Uterus (tissue), 4 donors: Measurements from ENCODE around the gene CDH7. TPM values are rescaled to one million over a fixed set of nuclear protein-coding genes. Genes with fewer than 3 reads are reported as not detected.

ENCODE experiments used
- DNase-seq, 2 donors: peaks; one replicate each; pipeline ENCODE4 v3.0.0-alpha.2; 2019 to 2020
- H3K27ac ChIP-seq, 2 donors: fragments of 200-600 bp; sonication (generic); 1 replicate in 1 of 2; 2 replicates in 1 of 2; pipeline ENCODE4 v1.5.1; 2016 to 2018
- H3K27me3 ChIP-seq, 2 donors: fragments of 200-600 bp; sonication (generic); one replicate each; pipeline ENCODE4 v1.5.1; 2018 to 2019; ENCODE audit warnings: control low read depth in 1 of 2
- H3K36me3 ChIP-seq, 2 donors: fragments of 200-600 bp; sonication (generic); one replicate each; pipeline ENCODE4 v1.5.1; 2019; ENCODE audit warnings: control low read depth in 1 of 2
- H3K4me1 ChIP-seq, 2 donors: fragments of 200-600 bp; sonication (generic); one replicate each; pipeline ENCODE4 v1.5.1; 2018 to 2019; ENCODE audit warnings: control low read depth in 1 of 2
- H3K4me3 ChIP-seq, 2 donors: fragments of 200-600 bp; sonication (generic); 1 replicate in 1 of 2; 2 replicates in 1 of 2; pipeline ENCODE4 v1.5.1; 2018 to 2019; ENCODE audit warnings: mild to moderate bottlenecking in 1 of 2
- H3K9me3 ChIP-seq, 2 donors: fragments of 200-600 bp; sonication (generic); one replicate each; pipeline ENCODE4 v1.5.1; 2019; ENCODE audit warnings: control low read depth in 1 of 2
- CTCF ChIP-seq, 4 experiments: fragments of 200-600 bp in 2 of 4; fragments of 450-650 bp in 2 of 4; sonication (generic) in 2 of 4; IDR thresholded peaks; one replicate each; pipeline ENCODE4 v1.5.1; 2016 to 2019; ENCODE audit warnings: antibody characterized with exemption in 4 of 4, mild to moderate bottlenecking in 2 of 4, moderate library complexity in 1 of 4
- POLR2A ChIP-seq, 2 donors: fragments of 450-650 bp; IDR thresholded peaks; one replicate each; pipeline ENCODE4 v1.6.1; 2016; ENCODE audit warnings: antibody characterized with exemption in 2 of 2, mild to moderate bottlenecking in 1 of 2, moderate library complexity in 1 of 2
- intact Hi-C: fragments of 100-400 bp; cut with DNase I; formaldehyde crosslinking; loops from one replicate; pipeline ENCODE4 v1.15.1; 2023; ENCODE audit warnings: low total_unique reads
- total RNA-seq, 4 donors: library from RNA; depleted of rRNA in 3 of 4; stranded (reverse); fragments of >200 nt in 3 of 4; gene quantifications; one replicate each; pipeline versions ENCODE4 v1.1.0 to v1.2.4, GENCODE V29; 2014 to 2023
- donor health status: DM: yes; HTN: yes; CAD: no.

CDH7 gene
- total RNA-seq, 4 donors from 2014 or later, result 2.8 TPM; not detected in 3

- intact Hi-C loops, result no loop called here
- no peaks in the 10 kb centered on the region for H3K9me3 ChIP-seq
- TF ChIP-seq CTCF (IDR thresholded peaks at IDR 0.05) (no peak), POLR2A (IDR thresholded peaks at IDR 0.05) (no peak)
Measured at GRCh38 chr18:65901522-65901921, 150.7 kb downstream of the CDH7 start.

GRCh38 chr18:65906621-65907034 is 155.8 kb downstream of the CDH7 start:
- Histone ChIP-seq H3K27me3 (no peaks in the 10 kb centered on the region), H3K36me3 (no peaks in the 10 kb centered on the region), H3K4me1 (no peaks in the 10 kb centered on the region), H3K9me3 (no peaks in the 10 kb centered on the region), H3K27ac (no peak overlapping the region), H3K4me3 (no peak overlapping the region)
- intact Hi-C loops, result no loop called here
- no peak for TF ChIP-seq POLR2A (IDR thresholded peaks at IDR 0.05)
- TF ChIP-seq CTCF (IDR thresholded peaks at IDR 0.05), result no peak
- no peak for DNase-seq

More at GRCh38 chr18:65901522-65901921, 150.7 kb downstream of the CDH7 start:
- no peak overlapping the region for H3K4me3 ChIP-seq
- no peaks in the 10 kb centered on the region for H3K27me3 ChIP-seq
- no peaks in the 10 kb centered on the region for H3K4me1 ChIP-seq
- DNase-seq, result no peak
- no peaks in the 10 kb centered on the region for H3K36me3 ChIP-seq
- no peak overlapping the region for H3K27ac ChIP-seq

- intact Hi-C loops, result no loop called here
- DNase-seq, result no peak
- Histone ChIP-seq H3K9me3 (no peaks in the 10 kb centered on the region), H3K4me1 (no peaks in the 10 kb centered on the region), H3K27me3 (no peaks in the 10 kb centered on the region), H3K36me3 (peaks cover 0 to 2% of the 10 kb centered on the region in 2 donors), H3K27ac (no peak overlapping the region), H3K4me3 (no peak overlapping the region)
- TF ChIP-seq POLR2A (IDR thresholded peaks at IDR 0.05), result no peak
- TF ChIP-seq CTCF (IDR thresholded peaks at IDR 0.05), result no peak
Measured at GRCh38 chr18:65907281-65907680, 156.5 kb downstream of the CDH7 start.

- Histone ChIP-seq H3K9me3 (no peaks in the 10 kb centered on the region), H3K36me3 (no peaks in the 10 kb centered on the region), H3K27me3 (no peaks in the 10 kb centered on the region), H3K27ac (no peak overlapping the region), H3K4me3 (no peak overlapping the region), H3K4me1 (no peaks in the 10 kb centered on the region)
- DNase-seq, result no peak
- no peak for TF ChIP-seq CTCF (IDR thresholded peaks at IDR 0.05)
- no peak for TF ChIP-seq POLR2A (IDR thresholded peaks at IDR 0.05)
- intact Hi-C loops, result no loop called here
Measured at GRCh38 chr18:65919018-65919417, 168.2 kb downstream of the CDH7 start.

GRCh38 chr18:65919663-65920062 is 168.9 kb downstream of the CDH7 start:
- TF ChIP-seq CTCF (IDR thresholded peaks at IDR 0.05) (no peak), POLR2A (IDR thresholded peaks at IDR 0.05) (no peak)
- intact Hi-C loops, result no loop called here
- H3K27ac ChIP-seq, result no peak overlapping the region
- DNase-seq, result no peak
- no peak overlapping the region for H3K4me3 ChIP-seq
- H3K36me3 ChIP-seq, result no peaks in the 10 kb centered on the region
- no peaks in the 10 kb centered on the region for H3K9me3 ChIP-seq
- no peaks in the 10 kb centered on the region for H3K27me3 ChIP-seq
- H3K4me1 ChIP-seq, result no peaks in the 10 kb centered on the region
